Cortex of kidney (tissue), 1 donor: ENCODE measurements around the gene ANK2.

Experiments used
- DNase-seq: peaks from one replicate; lab custom pipeline; 2025; lab: John Stamatoyannopoulos, UW

ANK2 gene

DNA sequence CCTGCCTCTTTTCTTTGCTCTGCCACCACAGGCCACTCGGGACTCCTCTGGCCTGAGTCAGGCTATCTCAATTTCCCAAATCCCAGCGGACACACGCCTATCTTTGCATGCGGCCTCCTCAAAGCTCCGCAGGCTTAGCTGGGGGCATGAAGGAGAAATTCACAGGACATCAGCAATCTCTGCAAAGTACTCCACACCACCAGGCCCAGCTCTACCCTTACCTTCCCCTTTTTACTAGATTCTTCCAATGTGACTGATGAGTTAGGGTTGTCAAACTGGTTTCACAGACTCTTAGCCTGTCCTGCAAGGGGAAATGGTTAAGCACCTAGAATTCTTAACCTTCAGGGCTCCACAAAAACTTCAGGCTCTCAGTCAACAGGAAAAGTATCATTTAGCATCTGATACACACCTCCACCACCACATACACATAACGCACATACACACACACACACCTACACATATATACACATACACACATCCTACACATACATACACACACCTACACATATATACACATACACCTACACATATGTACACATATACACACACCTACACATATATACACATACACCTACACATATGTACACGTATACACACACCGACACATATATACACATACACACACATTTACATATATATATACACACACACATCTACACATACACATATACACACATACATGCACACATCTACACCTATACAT, 349.1 kb downstream of the ANK2 start:
- DNase-seq: no peak

DNA sequence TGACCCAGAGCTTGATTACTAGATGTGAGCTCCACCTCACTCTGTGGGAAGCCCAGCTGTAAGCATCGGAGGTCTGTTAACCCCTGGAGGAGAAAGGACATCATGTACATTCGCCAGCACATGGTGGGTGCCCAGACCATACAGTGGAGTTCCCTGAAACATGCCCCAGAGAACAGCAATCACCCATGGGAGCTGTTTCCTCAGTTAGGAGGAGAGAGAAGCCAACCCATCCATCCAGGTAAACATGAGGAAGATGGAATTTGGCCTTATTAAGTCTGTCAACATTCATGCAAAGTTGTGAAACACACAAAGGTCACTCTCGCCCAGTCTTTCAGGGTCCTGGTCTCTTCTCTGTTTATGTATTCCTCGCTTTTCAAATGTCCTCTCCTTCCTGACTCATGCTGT, 354.7 kb downstream of the ANK2 start:
- no peak for DNase-seq

DNA sequence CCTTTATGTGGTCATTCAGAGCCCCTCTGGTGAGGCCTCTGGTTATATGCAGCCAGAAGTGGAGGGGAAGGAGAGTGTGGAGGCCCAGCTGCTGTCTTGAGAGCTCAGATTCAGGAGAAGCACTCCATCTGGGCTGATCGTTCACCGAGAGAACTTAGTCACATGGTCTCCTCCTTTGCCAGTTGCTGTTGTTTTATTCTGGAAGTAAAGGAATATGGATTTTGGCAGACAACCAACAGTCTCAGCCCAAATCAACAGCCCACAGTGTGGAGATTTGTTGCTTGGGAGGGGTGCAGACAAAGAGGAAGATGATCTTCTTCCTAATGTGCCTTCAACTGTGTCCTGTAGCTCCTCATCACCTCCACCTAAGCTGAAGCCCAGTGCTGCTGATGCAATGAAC, 355.4 kb downstream of the ANK2 start:
- DNase-seq: no peak

DNA sequence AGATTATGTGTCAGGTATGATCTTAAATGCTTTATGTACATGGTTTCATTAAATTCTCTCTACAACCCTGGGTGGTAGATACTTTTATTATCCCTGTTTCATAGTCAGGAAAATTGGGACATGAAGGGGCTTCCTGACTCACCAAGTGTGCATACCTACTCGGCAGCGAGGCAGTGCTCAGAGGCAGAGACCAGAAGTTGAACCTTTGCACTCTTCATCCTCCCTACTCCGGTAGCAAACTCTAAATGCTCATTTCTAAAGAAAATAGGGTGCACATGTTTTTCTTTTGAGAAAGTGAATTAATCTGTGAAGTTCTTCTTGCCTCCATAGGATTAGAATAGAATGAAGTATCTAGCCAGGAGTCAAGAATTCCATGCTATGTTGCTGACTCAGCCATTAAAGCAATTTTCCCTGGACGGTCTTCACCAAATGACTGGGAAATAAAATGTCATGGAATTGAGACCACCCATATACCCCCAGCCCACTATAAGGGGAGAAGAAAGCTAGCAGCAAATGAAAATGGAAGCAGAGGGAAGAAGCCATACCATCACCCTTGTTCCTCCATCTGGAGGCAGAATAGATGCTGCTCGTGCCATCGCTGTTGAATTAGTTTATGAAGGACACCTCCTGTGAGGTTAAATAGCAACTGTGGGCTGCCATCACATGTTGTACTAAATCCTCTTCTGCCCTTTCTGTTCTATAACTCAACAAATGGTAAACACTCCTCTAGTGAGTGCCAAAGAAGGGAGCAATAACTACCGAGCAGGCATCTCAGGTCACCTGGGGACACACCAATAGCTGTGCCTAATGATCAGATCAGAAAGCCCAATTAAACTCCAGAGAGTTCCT, 356.6 kb downstream of the ANK2 start:
- no peak for DNase-seq

DNA sequence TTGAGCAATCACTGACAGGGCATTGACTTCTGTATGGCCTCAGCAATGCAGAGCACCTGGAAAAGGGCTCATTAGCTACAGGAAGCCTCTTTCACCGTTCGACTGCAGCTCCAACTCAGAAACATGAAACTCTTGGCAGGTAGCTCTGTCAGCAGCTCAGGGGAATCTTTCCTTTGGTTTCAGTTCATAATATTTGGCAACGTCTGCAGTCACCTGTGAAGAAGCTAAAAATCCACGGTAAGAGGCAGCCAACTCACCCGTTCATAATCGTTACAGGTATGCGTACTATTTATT, 357.2 kb downstream of the ANK2 start:
- DNase-seq: no peak

DNA sequence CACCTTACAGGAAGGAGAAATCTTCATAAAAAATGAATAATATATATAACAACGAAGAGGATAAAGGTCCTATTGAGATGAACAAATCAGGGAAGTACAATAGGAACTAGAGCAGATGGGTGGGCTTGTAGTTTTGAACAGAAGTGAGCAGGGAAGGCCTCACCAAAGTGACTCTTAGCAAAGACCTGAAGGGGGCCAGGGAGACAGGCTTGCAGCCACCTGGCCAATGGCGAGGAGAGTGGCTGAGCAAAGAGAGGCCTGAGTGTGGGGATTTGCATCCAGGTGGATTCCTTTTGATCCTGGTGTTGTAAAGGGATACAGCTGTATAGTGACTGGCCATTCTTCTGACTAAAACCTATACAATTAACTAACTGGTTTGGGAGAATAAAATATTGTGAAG, 358.0 kb downstream of the ANK2 start:
- no peak for DNase-seq

DNA sequence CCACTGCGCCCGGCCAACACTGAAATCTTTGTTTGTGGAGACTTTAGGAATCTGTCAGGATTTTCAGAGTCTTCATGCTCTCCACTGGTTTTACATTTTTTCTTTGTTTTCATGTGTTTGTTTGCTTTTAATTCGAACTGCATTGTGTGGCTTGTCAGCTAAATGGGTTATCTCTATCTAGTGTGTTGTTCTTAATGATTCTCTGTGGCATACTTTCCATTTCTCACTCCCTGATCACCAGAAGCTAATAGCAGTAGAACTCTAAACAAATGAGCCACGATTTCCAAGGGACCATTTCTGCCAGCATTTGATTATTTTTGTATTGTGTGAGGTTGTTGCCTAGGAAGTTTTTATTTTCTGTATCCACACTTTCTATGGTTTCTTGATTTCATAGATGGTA, 359.7 kb downstream of the ANK2 start:
- no peak for DNase-seq

DNA sequence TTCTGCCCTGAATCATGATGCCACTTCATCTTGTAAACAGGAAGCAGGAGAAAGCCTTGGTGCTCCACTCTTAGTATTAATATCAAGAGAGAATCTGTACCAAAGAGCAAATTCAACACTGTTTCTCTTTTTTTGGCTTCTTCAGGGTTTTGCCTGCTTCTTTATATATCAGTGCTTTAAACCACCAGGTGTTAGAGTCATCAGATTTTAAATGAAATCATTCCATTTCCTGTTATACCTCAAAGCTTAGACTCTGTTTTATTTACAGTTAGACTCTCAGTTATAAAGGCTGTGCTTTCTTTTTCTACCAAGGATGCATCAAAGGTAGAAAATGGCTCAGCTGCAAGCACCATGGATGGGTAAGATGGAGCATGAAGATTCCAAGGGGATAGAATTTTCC, 361.2 kb downstream of the ANK2 start:
- DNase-seq: no peak

DNA sequence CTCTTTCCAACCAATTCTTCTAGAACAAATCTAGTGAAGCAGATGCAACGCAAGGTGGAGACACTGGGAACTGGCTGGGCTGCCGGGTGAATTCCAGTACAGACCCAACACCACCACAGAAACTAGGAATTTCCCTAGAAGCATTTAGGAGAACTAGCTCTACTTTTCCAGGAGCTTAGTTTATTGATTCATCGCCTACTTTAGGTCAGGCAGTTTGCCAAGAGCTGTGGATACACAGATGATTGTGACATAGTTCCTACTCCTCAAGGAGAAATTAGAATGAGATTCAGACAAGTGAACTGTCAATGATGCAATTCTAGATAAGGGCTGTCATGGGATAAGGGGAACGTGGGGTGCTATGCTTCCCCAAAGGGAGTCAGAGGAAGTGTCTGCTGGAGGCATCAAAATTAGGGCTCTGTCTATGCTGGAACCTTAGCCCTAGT, 362.1 kb downstream of the ANK2 start:
- no peak for DNase-seq

DNA sequence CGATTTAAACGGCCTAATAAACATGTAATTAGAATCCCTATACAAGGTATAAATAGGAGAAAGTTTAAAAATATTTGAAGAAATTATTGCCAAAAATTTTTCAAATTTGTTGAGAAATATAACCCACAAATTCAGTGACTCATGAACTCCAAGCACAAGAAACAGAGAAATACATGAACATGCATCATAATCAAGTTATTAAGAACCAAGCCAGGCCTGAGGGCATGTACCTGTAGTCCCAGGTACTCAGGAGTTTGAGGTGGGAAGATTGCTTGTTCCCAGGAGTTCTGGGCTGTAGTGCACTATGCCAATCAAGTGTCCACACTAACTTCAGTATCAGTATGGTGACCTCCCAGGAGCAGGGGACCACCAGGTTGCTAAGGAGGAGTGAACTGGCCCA, 370.2 kb downstream of the ANK2 start:
- no peak for DNase-seq

DNA sequence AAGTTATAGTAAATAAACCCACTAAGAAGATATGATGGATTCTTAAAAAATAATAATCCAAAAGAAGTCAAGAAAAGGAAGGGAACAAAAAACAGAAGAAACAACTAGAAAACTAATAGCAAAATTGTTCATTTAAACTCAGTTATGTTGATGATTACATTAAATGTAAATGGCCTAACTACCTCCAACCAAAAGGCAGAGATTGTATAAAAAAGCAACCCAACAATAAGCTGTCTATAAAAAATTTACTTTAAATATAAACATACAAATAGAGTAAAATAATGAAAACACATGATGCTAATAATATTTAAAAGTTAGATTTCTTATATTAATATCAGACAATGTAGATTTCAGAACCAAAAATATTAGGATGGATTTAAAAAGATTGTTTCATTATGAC, 371.5 kb downstream of the ANK2 start:
- no peak for DNase-seq

DNA sequence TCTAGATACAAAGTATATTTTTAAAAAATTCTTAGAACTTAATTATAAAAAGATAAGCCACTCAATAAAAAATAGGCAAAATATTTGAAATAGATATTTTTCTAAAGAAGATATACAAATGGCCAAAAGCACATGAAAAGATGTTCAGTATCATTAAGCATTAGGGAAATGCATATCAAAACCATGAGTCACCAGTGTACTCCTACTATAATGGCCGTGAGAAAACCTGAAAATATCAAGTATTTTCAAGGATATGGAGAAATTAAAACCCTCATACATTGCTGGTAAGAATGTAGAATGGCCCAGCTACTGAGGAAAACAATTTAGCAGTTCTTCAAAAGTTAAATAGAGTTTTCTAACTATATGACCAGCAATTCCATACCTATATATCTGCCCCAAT, 374.2 kb downstream of the ANK2 start:
- DNase-seq: no peak

DNA sequence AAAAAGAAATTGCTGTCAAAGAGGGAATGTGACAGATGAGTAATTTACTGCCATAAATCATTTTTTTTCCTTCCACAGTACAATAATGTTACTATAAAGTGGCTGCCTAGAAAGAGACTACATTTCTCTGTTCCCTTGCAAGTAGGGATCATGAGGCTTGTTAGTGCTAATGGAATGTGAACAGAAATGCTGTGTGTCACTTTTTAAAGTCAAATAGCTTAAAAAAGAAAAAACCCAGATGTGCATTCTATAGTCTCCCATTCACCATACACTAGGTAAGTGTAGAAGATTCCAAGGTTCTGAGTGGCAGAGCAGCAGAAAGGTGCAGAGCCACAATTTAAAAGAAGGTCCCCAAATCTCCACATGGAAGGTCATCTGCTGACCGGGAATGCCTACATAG, 383.7 kb downstream of the ANK2 start:
- DNase-seq: no peak
